A549 treated with AZD2906 at 1 μM for 4 hours (cell line): Measurements from ENCODE around the gene IKBIP. TPM values are rescaled to one million over a fixed set of nuclear protein-coding genes. Genes with fewer than 3 reads are reported as not detected.

Source experiments
- total RNA-seq: library from RNA; stranded (reverse); fragments of 200-300 nt; extraction: Qiagen RNA extraction; gene quantifications from 5 replicates; pipeline ENCODE4 v1.2.3, GENCODE V29; 2022

IKBIP gene, protein sequence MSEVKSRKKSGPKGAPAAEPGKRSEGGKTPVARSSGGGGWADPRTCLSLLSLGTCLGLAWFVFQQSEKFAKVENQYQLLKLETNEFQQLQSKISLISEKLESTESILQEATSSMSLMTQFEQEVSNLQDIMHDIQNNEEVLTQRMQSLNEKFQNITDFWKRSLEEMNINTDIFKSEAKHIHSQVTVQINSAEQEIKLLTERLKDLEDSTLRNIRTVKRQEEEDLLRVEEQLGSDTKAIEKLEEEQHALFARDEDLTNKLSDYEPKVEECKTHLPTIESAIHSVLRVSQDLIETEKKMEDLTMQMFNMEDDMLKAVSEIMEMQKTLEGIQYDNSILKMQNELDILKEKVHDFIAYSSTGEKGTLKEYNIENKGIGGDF
- total RNA-seq, result 64.3 to 79.3 TPM (median 68.3 TPM) in 5 replicates

DNA sequence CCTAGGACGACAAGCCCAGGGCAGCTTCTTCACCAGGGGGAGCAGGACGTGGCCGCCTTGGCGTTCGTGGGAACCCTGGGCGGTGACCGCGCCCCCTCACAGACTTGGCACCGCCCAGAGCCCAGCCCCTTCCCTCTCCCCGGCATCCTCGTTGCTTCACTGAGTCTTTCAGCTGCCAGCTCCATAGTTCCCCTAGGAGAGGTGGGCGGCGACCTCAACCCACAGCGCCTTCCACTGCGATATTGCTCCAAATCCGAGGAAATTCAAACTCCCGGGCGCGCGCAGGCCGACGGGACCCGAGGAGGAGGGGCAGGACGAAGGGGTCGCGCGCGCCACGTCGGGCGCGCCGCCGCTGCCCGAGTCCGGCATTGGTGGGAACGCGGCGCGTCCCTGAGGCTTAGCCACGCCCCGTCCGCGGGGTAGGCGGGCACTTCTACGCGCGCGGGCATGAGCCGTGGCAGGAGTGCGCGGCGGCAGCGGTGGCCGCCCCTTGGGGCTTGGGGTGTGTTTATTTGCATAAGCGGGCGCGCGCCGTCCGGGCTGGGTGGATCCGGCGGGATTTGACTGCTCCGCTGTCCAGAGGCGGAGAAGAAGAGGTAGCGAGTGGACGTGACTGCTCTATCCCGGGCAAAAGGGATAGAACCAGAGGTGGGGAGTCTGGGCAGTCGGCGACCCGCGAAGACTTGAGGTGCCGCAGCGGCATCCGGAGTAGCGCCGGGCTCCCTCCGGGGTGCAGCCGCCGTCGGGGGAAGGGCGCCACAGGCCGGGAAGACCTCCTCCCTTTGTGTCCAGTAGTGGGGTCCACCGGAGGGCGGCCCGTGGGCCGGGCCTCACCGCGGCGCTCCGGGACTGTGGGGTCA lies at the start of gene IKBIP, which contains the start of gene APAF1:
TSS of gene IKBIP (minus strand) at position 77 of the 860 bp plus-strand sequence. CDS start 87 bp downstream, outside the sequence.
TSS of gene APAF1 (plus strand) at position 579 of the 860 bp plus-strand sequence. CDS start 3,070 bp downstream, outside the sequence.

DNA sequence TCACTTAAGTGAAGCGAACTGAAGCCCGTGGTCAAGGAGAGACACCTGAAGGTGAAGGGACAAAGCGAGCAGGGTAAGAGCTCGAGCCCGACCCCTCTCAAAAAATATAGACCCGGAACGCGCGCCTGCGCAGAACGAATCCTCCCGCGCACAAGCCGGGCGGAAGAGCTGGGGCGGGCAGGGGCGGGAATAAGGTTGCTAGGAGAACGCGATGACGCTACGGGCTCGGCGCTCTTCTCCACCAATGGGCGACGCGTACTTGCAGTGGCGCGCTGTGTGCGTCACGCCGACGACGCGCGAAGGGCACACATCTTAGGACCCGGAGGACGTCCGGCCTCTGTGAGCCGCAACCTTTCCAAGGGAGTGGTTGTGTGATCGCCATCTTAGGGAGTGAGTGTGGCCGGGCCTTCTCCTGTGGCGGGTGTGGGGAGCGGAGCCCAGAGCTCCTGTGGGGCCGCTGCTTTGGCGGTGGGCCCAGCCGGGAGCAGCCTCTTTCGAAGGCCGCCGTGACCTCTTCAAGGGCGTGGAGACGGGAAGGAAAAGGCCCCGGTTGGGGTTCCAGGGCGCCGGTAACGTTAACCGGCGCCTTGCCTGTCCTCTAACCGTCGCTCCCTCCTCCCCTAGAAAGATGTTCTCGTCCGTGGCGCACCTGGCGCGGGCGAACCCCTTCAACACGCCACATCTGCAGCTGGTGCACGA lies 51.1 kb downstream of the IKBIP start, which contains the start of gene SLC25A3:
TSS of gene SLC25A3 (plus strand) at position 336 of the 699 bp plus-strand sequence. CDS start at position 629, 293 bp downstream.

Other genes with a start within 250 kb of the IKBIP start
- 70.4 to 103 TPM (median 78.3 TPM) in 5 replicates for gene TMPO, start 129.2 kb downstream of the IKBIP start, total RNA-seq
- gene SLC25A3, start 51.1 kb downstream of the IKBIP start, total RNA-seq, result 739 to 800 TPM (median 776 TPM) in 5 replicates
- 11.2 to 14.4 TPM (median 13.7 TPM) in 5 replicates for gene APAF1, start 502 bp upstream of the IKBIP start, total RNA-seq